COR-L47 (cell line): ENCODE measurements around the gene DCAF4.

ENCODE experiments used
- DNase-seq: peaks from one replicate; lab custom pipeline; 2025; lab: John Stamatoyannopoulos, UW

The DCAF4 gene

DNA sequence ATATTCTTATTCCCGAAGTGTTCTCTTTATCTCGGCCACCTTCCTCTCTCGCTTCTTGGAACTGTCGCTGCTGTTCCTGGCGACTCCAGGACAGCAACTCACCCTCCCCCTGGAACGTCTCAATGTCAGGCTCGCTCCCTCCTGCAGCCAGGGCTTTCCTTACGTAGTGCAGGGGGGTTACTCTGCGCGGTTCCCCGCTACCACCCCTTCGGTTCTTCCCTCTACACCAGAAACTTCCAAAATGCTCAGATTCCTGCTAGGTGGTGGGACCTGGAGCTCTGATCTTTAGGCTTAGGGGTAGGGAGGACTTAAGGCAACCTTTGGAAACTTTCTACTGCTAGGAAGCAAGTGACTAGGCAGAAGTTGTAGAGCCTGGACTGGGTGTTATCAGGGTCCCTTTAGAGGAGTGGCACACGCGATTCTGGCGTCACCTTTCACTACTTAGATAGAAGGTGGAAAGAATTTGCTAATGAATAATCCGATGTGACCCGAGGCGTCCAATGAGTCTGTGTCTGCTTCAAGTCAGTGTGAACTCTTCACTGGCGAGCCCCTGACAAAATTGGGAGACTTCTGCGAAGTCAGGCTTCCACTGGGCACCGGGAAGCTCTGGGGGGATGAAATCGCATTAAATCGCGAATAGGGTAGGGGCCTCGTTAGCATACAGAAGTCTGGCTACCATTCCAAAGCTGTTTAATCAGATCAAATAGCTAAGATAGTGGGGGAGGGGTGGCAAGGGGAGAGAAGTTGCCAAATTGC is 31.5 kb upstream of the DCAF4 start:
- DNase-seq: no peak

DNA sequence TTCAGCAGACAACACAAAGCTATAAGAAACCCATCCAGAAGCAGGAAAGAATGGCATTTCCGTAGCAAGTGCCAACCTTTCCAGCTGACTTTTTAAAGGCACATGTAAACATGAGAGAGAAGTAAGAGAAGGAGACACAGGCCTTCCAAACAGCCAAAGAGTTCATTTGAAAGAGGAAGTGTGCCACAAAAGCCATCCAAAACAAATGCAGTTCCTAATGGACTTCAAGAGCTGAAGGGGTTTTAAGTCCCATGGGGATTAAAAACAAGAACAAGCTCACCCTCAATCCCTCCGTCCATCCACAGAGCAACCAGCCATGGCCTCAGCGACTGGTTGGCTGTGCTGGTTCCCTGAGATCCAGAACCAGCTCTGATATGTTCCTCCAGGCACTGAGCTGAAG is 27.8 kb upstream of the DCAF4 start:
- no peak for DNase-seq

- no peak for DNase-seq
These were observed 24.9 kb upstream of the DCAF4 start for GRCh38 chr14:72901361-72901760.

GRCh38 chr14:72902801-72903530 is 23.3 kb upstream of the DCAF4 start:
- no peak for DNase-seq

GRCh38 chr14:72903716-72904115 is 22.5 kb upstream of the DCAF4 start:
- no peak for DNase-seq

- DNase-seq: no peak
These were observed 22.0 kb upstream of the DCAF4 start for GRCh38 chr14:72904218-72904617.

GRCh38 chr14:72904840-72905561 is 21.3 kb upstream of the DCAF4 start:
- peak; percentile 27 for DNase-seq

DNA sequence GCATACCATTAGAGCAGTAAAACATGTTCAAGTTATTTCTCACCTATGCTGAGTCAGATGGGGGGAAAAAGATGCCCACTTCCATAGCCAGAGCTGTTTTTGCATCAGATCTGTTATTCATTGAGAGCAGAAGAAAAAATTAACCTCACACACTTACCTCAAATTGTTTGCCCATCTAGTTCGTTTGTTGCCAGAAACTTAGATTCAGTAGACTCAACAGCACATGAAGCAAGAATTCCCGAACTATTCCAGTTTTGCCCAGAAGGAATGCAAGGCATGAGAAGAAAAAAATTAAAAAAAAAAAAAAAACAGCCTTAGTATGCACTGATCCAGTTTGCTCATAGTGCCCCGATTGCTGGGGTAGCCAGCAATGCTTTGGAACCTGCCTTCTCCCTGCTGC is 19.9 kb upstream of the DCAF4 start:
- no peak for DNase-seq

DNA sequence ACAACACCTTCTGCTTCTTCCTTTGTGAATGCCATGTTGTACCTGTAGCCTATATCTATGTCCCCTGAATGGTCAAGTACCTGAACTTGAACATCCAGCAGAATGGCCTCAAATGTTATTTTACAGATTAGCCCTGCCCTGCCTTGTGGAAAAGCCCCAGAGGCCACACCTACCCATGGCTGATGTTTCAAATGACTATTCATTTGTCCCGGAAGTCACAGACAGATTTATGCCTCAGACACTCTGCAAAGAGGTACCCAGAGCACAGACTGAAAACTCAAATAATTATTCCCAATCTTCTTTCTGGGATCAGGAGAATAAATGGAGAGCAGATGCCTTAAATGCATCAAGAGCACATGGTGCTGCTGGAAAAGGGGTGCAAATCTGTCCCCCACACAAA is 19.4 kb upstream of the DCAF4 start:
- DNase-seq: no peak

DNA sequence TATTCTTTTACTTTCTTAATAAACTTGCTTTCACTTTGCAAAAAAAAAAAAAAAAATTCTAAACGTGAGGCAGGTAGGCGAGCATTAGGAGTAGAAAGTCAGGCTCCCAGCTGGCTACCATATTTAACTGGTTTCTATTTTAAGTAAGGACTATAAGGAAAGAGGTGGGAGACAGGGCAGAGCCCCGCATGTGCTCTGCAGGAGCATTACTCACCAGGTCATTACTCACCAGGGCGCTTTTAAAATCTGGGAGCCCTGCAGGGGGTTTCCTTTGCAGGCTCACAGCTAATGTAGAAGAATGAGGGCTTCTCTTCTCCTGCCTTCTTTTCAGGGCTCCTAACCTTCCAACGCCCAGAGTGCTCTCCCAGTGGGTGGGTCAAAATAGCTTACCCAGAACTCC is 18.4 kb upstream of the DCAF4 start:
- no peak for DNase-seq

DNA sequence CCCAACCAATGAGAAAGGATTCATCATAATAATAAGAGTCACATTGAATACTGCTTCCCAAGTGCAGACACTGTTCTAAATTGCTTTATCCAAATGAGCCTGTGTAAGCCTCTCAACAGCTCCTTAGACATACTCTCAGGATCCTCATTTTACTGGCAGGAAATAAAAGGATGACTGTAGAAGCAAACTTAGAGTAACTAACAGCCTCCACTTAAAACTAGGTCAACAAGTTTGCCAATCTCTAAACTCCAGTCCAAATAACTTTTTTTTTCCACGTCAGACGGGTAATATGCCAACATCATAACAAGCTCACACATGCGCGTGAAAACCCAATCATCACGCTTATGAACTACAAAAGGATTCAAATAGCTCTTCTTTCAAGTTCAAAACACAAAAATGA is 17.1 kb upstream of the DCAF4 start:
- no peak for DNase-seq

- no peak for DNase-seq
These were observed 12.5 kb upstream of the DCAF4 start for GRCh38 chr14:72913809-72914208.

DNA sequence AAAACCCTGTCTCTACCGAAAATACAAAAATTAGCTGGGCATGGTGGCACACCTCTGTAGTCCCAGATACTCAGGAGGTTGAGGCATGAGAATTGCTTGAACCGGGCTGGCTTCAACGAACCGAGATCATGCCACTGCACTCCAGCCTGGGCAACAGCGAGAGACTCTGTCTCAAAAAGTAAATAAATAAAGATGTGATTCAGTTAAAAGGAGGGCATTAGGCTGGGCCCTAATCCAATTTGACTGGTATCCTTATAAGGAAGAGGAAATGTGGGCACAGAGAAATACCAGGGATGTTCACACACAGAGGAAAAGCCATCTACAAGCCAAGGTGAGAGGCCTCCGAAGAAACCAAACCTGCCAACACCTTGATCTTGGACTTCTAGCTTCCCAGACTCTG is 10.1 kb upstream of the DCAF4 start:
- no peak for DNase-seq

GRCh38 chr14:72917094-72917802 is 9.0 kb upstream of the DCAF4 start:
- no peak for DNase-seq

DNA sequence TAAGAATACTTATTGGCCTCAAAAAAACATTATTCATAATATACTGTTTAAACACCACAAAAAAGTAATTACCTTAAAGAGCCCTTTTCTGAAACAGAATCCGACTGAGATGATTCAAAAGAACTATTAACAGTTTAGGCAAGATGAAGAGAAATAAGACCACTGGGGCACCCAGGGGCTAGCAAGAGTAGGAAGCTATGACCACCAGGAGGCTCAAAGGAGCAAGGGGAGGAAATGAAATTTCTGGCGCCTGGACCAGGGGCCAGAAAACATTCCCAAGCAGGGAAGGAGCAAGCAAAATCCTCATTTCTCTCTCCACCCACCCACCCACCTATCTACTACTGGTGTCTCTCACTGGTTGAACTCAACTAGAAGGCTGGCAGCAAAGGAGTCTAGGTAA is 6.3 kb upstream of the DCAF4 start:
- no peak for DNase-seq

DNA sequence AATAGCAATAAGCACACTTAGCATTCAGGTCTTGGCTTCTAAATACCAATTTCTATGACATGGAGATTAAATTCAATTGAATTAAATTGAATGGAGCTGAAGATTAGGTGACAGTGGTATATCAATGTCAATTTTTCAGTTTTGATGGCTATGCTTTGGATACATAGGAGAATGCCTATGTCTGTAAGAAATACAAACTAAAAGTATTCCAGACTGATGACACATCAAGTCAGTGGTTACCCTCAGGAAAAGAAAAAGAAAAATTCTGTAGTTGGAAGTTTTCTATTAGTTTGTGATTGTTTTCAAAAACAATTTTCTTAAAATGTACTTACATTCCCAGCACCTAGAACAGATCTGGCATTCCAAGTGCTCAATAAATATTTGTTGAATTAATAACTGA is 4.9 kb upstream of the DCAF4 start:
- no peak for DNase-seq

DNA sequence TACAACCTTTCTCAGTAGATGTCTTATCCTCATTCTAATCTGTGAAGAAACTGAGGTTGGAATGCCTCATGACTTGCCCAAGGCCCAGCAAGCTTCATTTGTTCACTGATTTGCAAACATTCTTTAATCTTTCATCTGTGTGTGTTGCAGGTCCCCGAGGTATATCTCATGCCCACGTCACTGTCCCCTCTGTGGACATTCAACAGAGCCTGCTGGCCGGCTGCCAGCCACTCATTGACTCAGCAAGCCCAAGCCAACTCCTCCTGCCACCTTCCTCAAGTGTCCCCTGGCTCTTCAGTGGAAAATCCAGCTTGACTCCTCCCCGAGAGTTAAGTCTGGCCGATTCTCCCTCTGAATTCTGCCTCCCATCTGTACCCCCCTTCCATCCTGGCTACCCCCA is 1.9 kb upstream of the DCAF4 start:
- no peak for DNase-seq

GRCh38 chr14:72925171-72925759 is 999 bp upstream of the DCAF4 start:
- DNase-seq: no peak

GRCh38 chr14:72925815-72926291 is 411 bp upstream of the DCAF4 start:
- DNase-seq: no peak

GRCh38 chr14:72928872-72929271 is 2.6 kb downstream of the DCAF4 start:
- DNase-seq: no peak

DNA sequence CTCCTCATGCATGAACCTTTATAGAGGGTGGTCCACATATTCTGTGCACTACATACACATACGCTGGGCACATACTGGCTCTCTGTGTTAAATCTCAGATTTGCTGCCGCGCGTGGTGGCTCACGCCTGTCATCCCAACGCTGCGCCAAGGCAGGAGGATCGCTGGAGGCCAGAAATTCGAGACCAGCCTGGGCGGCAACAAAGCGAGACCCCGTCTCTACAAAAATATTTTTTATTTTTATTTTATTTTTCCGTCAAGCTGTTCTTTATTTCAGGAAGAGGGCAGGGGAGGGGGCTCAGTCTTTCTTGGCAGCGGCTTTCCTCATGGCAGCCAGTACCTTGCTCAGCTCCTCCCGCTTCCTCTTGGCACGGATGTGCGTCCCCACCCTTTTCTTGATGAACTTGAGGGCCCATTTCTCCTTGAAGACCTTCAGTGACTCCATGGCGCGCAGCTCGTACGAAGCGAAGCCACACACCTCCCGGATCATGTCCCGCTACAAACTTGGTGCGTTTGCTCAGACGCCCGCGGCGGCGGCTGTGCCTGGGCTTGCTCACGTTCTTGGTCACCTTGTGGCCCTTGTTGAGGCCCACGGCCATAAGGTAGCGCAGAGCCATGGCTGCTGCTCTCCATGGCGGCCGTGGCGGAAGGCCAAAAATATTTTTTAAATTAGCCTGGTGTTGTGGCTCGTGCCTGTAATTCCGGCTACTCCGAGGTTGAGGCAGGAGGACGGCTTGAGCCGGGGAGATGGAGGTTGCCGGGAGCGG is 3.2 kb downstream of the DCAF4 start:
- DNase-seq: no peak
